Measurements from ENCODE around the gene NAP1L5. TPM values are rescaled to one million over a fixed set of nuclear protein-coding genes. Genes with fewer than 3 reads are reported as not detected.

The NAP1L5 gene
- total RNA-seq, 1 experiment from 2014 or later: 1.8 TPM

GRCh38 chr4:88705223-88705622 is 7.6 kb upstream of the NAP1L5 start:
- Histone ChIP-seq H3K79me2 (ENCODE audit: insufficient read depth, low read length) (no peaks in the 10 kb centered on the region), H3K9me3 (ENCODE audit: control insufficient read depth in 1 of 2, insufficient read depth in 1 of 2, low read depth in 1 of 2, low read length in 2 of 2) (no peaks in the 10 kb centered on the region), H3K36me3 (ENCODE audit: control insufficient read depth in 1 of 2, insufficient read depth in 2 of 2, low read length in 2 of 2) (no peaks in the 10 kb centered on the region), H3K4me1 (ENCODE audit: control insufficient read depth in 1 of 2, insufficient read depth in 2 of 2, low read length in 2 of 2) (no peaks in the 10 kb centered on the region), H3K9me2 (ENCODE audit: insufficient read depth) (no peaks in the 10 kb centered on the region), H2AFZ (ENCODE audit: low read depth, low read length, poor library complexity, severe bottlenecking) (no peak overlapping the region), H3K4me2 (ENCODE audit: low read length) (no peak overlapping the region), H3K9ac (ENCODE audit: low read length) (no peak overlapping the region), H3K4me3 (replicated peaks in 1 of 2; ENCODE audit: low read depth in 1 of 2, low read length in 2 of 2) (no peak overlapping the region), H3K27ac (ENCODE audit: low read depth, low read length) (no peak overlapping the region), H4K20me1 (ENCODE audit: insufficient read depth) (no peaks in the 10 kb centered on the region), H3K27me3 (ENCODE audit: insufficient read depth, low read length) (no peaks in the 10 kb centered on the region)
- ChIA-PET RAD21 (ENCODE audit: low non-redundant PET in 1 of 2, low total read pairs in 2 of 2, uncharacterized antibody in 2 of 2, unreplicated experiment in 2 of 2) (no interaction called here), CTCF (no interaction called here), POLR2A (no interaction called here)
- intact Hi-C loops (cut with micrococcal nuclease): no loop called here
- no peak for DNase-seq (ENCODE audit: low read depth, low spot score)
- no TSS peak for BruUV-seq (replicated peaks)
- TF ChIP-seq TCF7L2 (IDR thresholded peaks at IDR 0.05; ENCODE audit: borderline replicate concordance, extremely low read depth, insufficient read depth, insufficient read length) (no peak), SIN3A (IDR thresholded peaks at IDR 0.05; ENCODE audit: low read depth) (no peak), FOSL1 (IDR thresholded peaks at IDR 0.05; ENCODE audit: low read depth) (no peak), MAX (IDR thresholded peaks at IDR 0.05) (no peak), ZBTB33 (IDR thresholded peaks at IDR 0.05; ENCODE audit: extremely low read depth, insufficient replicate concordance, low read length) (no peak), EZH2phosphoT487 (IDR thresholded peaks at IDR 0.05; ENCODE audit: borderline replicate concordance) (no peak), RAD21 (IDR thresholded peaks at IDR 0.05; ENCODE audit: low read depth) (no peak), EZH2 (IDR thresholded peaks at IDR 0.05) (no peak), EGR1 (IDR thresholded peaks at IDR 0.05; ENCODE audit: low read depth) (no peak), ELF1 (IDR thresholded peaks at IDR 0.05; ENCODE audit: borderline replicate concordance, low read depth) (no peak), ZNF274 (IDR thresholded peaks at IDR 0.05; ENCODE audit: low read depth, low read length) (no peak), SRF (IDR thresholded peaks at IDR 0.05; ENCODE audit: low read depth) (no peak), POLR2A (IDR thresholded peaks at IDR 0.05; ENCODE audit: borderline replicate concordance, extremely low read depth, insufficient read depth, insufficient read length) (no peak), SP1 (IDR thresholded peaks at IDR 0.05; ENCODE audit: low read depth) (no peak), ZFX (IDR thresholded peaks at IDR 0.05) (no peak), CEBPB (IDR thresholded peaks at IDR 0.05; ENCODE audit: low read depth) (no peak)
- ATAC-seq: no peak

All from HCT116 (cell line).